Body of pancreas (tissue), 4 donors: ENCODE results near the gene CDH4.

Source experiments
- POLR2A ChIP-seq, 3 donors: fragments of 450-650 bp; IDR thresholded peaks; one replicate each; pipeline ENCODE4 v1.6.1; 2016; ENCODE audit warnings: antibody characterized with exemption in 3 of 3, mild to moderate bottlenecking in 2 of 3
- TF ChIP-seq, protein P1 (sequence below), 7 experiments: fragments of 450-650 bp in 4 of 7; fragments of 200-600 bp in 3 of 7; sonication (generic) in 3 of 7; IDR thresholded peaks; one replicate each; pipeline ENCODE4 v1.5.1; 2016 to 2019; ENCODE audit warnings: antibody characterized with exemption in 7 of 7

- TF ChIP-seq, protein P1, sequence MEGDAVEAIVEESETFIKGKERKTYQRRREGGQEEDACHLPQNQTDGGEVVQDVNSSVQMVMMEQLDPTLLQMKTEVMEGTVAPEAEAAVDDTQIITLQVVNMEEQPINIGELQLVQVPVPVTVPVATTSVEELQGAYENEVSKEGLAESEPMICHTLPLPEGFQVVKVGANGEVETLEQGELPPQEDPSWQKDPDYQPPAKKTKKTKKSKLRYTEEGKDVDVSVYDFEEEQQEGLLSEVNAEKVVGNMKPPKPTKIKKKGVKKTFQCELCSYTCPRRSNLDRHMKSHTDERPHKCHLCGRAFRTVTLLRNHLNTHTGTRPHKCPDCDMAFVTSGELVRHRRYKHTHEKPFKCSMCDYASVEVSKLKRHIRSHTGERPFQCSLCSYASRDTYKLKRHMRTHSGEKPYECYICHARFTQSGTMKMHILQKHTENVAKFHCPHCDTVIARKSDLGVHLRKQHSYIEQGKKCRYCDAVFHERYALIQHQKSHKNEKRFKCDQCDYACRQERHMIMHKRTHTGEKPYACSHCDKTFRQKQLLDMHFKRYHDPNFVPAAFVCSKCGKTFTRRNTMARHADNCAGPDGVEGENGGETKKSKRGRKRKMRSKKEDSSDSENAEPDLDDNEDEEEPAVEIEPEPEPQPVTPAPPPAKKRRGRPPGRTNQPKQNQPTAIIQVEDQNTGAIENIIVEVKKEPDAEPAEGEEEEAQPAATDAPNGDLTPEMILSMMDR (IDR thresholded peaks at IDR 0.05) = no peak
- no peak for TF ChIP-seq POLR2A (IDR thresholded peaks at IDR 0.05)
These were observed 675.2 kb downstream of the CDH4 start for GRCh38 chr20:61927193-61927825.
